Calu3 (cell line): ENCODE data around the gene KATNB1. TPM values are rescaled to one million over a fixed set of nuclear protein-coding genes. Genes with fewer than 3 reads are reported as not detected.

Experiments
- BruUV-seq: library from RNA; stranded (reverse); fragments of 400-500 nt; replicated peaks from 2 replicates; lab custom pipeline; 2021; lab: Mats Ljungman, UMichigan
- CTCF ChIA-PET: fragments of 300-600 bp; sonication (Branson Sonifier 250); formaldehyde crosslinking; loops from one replicate; lab custom pipeline; 2022; ENCODE audit warnings: antibody characterized with exemption; lab: Charles Lee
- DNase-seq: peaks from one replicate; pipeline ENCODE4 v3.0.0; 2022
- H3K27ac Mint-ChIP-seq: one replicate; pipeline ENCODE4 v1.8.0; 2022; ENCODE audit warnings: mixed read lengths; ENCODE audit not compliant: unreplicated experiment
- H3K27me3 Mint-ChIP-seq: one replicate; pipeline ENCODE4 v1.8.0; 2022; ENCODE audit warnings: mixed read lengths; ENCODE audit not compliant: unreplicated experiment
- H3K36me3 Mint-ChIP-seq: one replicate; pipeline ENCODE4 v1.8.0; 2022; ENCODE audit warnings: mild to moderate bottlenecking, moderate library complexity, mixed read lengths; ENCODE audit not compliant: insufficient read depth, unreplicated experiment
- H3K4me1 Mint-ChIP-seq: one replicate; pipeline ENCODE4 v1.8.0; 2022; ENCODE audit warnings: mild to moderate bottlenecking, low read depth, mixed read lengths; ENCODE audit not compliant: unreplicated experiment
- H3K4me3 Mint-ChIP-seq: one replicate; pipeline ENCODE4 v1.8.0; 2022; ENCODE audit warnings: mild to moderate bottlenecking, low read depth, moderate library complexity, mixed read lengths; ENCODE audit not compliant: unreplicated experiment
- H3K9me3 Mint-ChIP-seq: one replicate; pipeline ENCODE4 v1.8.0; 2022; ENCODE audit warnings: low read depth, mixed read lengths; ENCODE audit not compliant: unreplicated experiment
- intact Hi-C: fragments of 100-400 bp; cut with micrococcal nuclease; formaldehyde crosslinking; loops from one replicate; pipeline ENCODE4 v1.10.0; 2022; ENCODE audit not compliant: unreplicated experiment
- total RNA-seq: library from RNA; stranded (reverse); gene quantifications from 2 replicates; pipeline ENCODE4 v1.2.3, GENCODE V29; 2022
- TF ChIP-seq, protein P1 (sequence below): fragments of 200-600 bp; IDR thresholded peaks from one replicate; pipeline ENCODE4 v1.8.0; 2022; ENCODE audit warnings: antibody characterized with exemption; ENCODE audit not compliant: unreplicated experiment

The KATNB1 gene
- total RNA-seq, 1 experiment from 2014 or later: 28.6 TPM

- DNase-seq: no peak
- no TSS peak for BruUV-seq
- no peaks in the 10 kb centered on the region for H3K4me1 Mint-ChIP-seq
- no peaks in the 10 kb centered on the region for H3K27me3 Mint-ChIP-seq
- CTCF ChIA-PET: interaction anchor here (1.5 kb wide), 1 partner anchor 16 kb away, joined by 4 read pairs; the partner anchor contains the start of gene KATNB1
- no peaks in the 10 kb centered on the region for H3K9me3 Mint-ChIP-seq
- H3K4me3 Mint-ChIP-seq: no peak overlapping the region
- TF ChIP-seq, protein P1, sequence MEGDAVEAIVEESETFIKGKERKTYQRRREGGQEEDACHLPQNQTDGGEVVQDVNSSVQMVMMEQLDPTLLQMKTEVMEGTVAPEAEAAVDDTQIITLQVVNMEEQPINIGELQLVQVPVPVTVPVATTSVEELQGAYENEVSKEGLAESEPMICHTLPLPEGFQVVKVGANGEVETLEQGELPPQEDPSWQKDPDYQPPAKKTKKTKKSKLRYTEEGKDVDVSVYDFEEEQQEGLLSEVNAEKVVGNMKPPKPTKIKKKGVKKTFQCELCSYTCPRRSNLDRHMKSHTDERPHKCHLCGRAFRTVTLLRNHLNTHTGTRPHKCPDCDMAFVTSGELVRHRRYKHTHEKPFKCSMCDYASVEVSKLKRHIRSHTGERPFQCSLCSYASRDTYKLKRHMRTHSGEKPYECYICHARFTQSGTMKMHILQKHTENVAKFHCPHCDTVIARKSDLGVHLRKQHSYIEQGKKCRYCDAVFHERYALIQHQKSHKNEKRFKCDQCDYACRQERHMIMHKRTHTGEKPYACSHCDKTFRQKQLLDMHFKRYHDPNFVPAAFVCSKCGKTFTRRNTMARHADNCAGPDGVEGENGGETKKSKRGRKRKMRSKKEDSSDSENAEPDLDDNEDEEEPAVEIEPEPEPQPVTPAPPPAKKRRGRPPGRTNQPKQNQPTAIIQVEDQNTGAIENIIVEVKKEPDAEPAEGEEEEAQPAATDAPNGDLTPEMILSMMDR: no peak
- peaks cover 12% of the 10 kb centered on the region for H3K36me3 Mint-ChIP-seq
- intact Hi-C loops: loop anchor here (10.0 kb wide), 2 partner anchors 143 to 253 kb away; partner anchors contain the start of genes USB1 and ZNF319
- H3K27ac Mint-ChIP-seq: no peak overlapping the region
These were observed 16.6 kb downstream of the KATNB1 start for GRCh38 chr16:57752203-57752580.

DNA sequence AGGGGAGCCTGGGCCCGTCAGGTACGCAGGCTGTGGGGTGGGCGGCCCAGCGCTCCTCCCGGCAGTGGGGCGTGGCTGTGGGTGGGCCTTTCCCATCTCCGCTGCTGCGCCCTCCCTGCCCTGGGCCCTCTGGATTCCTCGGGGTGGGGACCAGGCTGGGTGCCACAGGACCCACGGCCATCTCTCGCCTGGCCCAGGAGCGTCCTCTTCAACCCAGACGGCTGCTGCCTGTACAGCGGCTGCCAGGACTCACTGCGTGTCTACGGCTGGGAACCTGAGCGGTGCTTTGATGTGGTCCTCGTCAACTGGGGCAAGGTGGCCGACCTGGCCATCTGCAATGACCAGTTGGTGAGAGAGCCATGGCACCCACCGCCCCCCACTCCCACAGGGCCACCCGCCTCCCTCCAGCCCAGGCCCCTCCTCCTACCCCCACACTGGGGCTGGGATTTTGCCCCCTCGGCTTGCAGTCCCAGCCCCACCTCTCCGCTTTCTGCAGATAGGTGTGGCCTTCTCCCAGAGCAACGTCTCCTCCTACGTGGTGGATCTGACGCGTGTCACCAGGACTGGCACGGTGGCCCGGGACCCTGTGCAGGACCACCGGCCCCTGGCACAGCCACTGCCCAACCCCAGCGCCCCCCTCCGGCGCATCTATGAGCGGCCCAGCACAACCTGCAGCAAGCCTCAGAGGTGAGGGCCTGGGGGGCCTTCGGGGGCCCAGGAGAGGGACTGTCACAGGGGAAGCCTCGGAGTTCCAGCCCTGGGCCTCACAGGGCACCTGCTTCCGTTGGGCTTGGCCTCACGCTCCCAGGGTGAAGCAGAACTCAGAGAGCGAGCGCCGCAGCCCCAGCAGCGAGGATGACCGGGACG, 17.2 kb downstream of the KATNB1 start:
- BruUV-seq: no TSS peak
- CTCF ChIA-PET: interaction anchor here (1.5 kb wide), 1 partner anchor 17 kb away, joined by 4 read pairs; the partner anchor contains the start of gene KATNB1
- intact Hi-C loops: loop anchor here (10.0 kb wide), 2 partner anchors 142 to 252 kb away; partner anchors contain the start of genes USB1 and ZNF319
- no peak for DNase-seq
- Mint-ChIP-seq H3K9me3 (no peaks in the 10 kb centered on the region), H3K4me3 (no peak overlapping the region), H3K4me1 (no peaks in the 10 kb centered on the region), H3K27me3 (no peaks in the 10 kb centered on the region), H3K27ac (no peak overlapping the region), H3K36me3 (peaks cover 17% of the 10 kb centered on the region)
- TF ChIP-seq, protein P1: no peak

DNA sequence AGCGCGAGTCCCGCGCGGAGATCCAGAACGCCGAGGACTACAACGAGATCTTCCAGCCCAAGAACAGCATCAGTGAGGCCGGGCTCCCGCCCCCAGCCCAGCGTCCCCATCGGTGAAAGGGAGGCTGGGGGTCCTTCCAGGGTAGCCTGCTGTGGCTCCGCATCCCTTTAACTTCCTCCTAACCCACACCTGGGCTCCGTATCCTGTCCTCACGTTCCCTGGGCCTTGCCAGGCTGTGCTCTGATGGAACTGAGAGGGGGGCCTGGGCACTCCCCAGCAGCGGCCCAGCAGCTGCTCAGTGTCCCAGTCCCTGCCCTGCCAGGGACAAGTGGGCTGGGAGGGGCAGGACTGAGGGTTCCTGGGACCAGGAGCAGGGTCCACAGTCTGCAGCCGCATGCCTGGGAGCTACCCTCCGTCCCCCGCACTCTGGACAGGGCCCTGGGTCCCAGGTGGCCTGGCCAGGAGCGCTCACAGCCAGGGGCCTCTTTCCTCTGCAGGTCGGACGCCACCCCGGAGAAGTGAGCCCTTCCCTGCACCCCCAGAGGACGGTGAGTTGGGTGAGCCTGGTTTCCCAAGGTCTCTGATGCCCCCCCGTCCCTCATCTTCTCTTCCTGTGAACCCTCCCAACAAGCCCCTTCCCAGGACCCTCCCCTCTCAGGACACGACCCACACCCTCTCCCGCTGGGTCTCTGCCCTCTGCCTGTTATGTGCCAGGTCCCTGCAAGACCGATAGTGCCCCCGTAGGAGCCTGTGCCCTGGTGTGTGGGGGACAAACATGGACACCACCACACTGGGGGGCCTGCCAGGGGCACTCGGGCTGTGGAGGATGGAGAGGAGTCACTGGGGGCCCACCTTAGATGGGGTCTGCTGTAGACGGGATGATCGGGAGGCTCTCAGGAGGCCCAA, 18.1 kb downstream of the KATNB1 start:
- H3K36me3 Mint-ChIP-seq: peaks cover 17% of the 10 kb centered on the region
- no peaks in the 10 kb centered on the region for H3K4me1 Mint-ChIP-seq
- H3K9me3 Mint-ChIP-seq: no peaks in the 10 kb centered on the region
- intact Hi-C loops: loop anchor here (10.0 kb wide), 2 partner anchors 141 to 251 kb away; partner anchors contain the start of genes USB1 and ZNF319
- no peaks in the 10 kb centered on the region for H3K27me3 Mint-ChIP-seq
- no TSS peak for BruUV-seq
- TF ChIP-seq, protein P1: peak; percentile 20
- H3K4me3 Mint-ChIP-seq: no peak overlapping the region
- DNase-seq: no peak
- CTCF ChIA-PET: no interaction called here
- H3K27ac Mint-ChIP-seq: no peak overlapping the region
